Lower lobe of right lung (tissue), 2 donors: Measurements from ENCODE around the gene KATNIP. TPM values are rescaled to one million over a fixed set of nuclear protein-coding genes. Genes with fewer than 3 reads are reported as not detected.

Experiments used
- ATAC-seq, 2 donors: fragments of 200-7000 bp; cut with Tn5 transposase; one replicate each; pipeline ENCODE4 v1.9.1; 2020 to 2022; ENCODE audit warnings: mild to moderate bottlenecking in 2 of 2, moderate library complexity in 2 of 2
- DNase-seq: peaks from one replicate; pipeline ENCODE4 v3.0.0-alpha.2; 2020
- H3K27ac ChIP-seq: fragments of 200-600 bp; one replicate; pipeline ENCODE4 v1.8.0; 2022
- H3K27me3 ChIP-seq: fragments of 200-600 bp; one replicate; pipeline ENCODE4 v1.8.0; 2022; ENCODE audit warnings: low read depth
- H3K36me3 ChIP-seq: fragments of 200-600 bp; one replicate; pipeline ENCODE4 v1.8.0; 2022; ENCODE audit warnings: mild to moderate bottlenecking
- H3K4me1 ChIP-seq: fragments of 200-600 bp; one replicate; pipeline ENCODE4 v1.8.0; 2022
- H3K4me3 ChIP-seq: fragments of 200-600 bp; one replicate; pipeline ENCODE4 v1.8.0; 2022; ENCODE audit warnings: mild to moderate bottlenecking
- H3K9me3 ChIP-seq: fragments of 200-600 bp; one replicate; pipeline ENCODE4 v1.8.0; 2022
- intact Hi-C: fragments of 100-400 bp; cut with DNase I; formaldehyde crosslinking; loops from one replicate; pipeline ENCODE4 v1.11.0; 2022
- total RNA-seq: library from RNA; stranded (reverse); fragmentation: NEBNext Ultra II Directional; extraction: Animal tissue kit (Norgen Biotek cat#: 25700); gene quantifications from one replicate; pipeline ENCODE4 v1.2.1, GENCODE V29; 2021
- TF ChIP-seq, protein P1 (sequence below): fragments of 200-600 bp; IDR thresholded peaks from one replicate; pipeline ENCODE4 v1.8.0; 2022; ENCODE audit warnings: antibody characterized with exemption, mild to moderate bottlenecking
- donor health status: DM: no; HTN: yes; CAD: no; lungs with severe emphysema.

KATNIP gene
- total RNA-seq, 1 donor from 2014 or later: 32.9 TPM

DNA sequence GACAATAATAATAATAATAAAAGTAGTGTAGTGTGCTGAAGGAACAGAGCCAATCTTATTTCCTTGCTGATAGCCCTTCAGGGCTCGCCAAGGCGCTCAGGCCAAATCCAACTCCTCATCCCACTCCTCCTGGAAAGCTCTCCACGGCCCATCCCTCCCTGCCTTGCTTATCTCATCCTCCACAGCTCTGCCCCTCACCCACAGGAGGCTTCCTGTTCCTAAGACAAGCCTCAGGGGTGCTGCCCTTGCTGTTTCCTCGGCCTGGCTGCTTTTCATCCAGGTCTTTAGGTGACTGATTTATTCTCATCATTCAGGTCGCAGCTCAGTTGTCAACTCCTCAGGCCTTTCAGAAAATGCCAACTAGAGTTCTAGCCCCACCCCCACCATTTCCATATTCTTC, 11.4 kb upstream of the KATNIP start:
- no peaks in the 10 kb centered on the region for H3K9me3 ChIP-seq
- H3K4me3 ChIP-seq: no peak overlapping the region
- H3K27ac ChIP-seq: no peak overlapping the region
- DNase-seq: no peak
- intact Hi-C loops: no loop called here
- ATAC-seq: no peak
- TF ChIP-seq, protein P1, sequence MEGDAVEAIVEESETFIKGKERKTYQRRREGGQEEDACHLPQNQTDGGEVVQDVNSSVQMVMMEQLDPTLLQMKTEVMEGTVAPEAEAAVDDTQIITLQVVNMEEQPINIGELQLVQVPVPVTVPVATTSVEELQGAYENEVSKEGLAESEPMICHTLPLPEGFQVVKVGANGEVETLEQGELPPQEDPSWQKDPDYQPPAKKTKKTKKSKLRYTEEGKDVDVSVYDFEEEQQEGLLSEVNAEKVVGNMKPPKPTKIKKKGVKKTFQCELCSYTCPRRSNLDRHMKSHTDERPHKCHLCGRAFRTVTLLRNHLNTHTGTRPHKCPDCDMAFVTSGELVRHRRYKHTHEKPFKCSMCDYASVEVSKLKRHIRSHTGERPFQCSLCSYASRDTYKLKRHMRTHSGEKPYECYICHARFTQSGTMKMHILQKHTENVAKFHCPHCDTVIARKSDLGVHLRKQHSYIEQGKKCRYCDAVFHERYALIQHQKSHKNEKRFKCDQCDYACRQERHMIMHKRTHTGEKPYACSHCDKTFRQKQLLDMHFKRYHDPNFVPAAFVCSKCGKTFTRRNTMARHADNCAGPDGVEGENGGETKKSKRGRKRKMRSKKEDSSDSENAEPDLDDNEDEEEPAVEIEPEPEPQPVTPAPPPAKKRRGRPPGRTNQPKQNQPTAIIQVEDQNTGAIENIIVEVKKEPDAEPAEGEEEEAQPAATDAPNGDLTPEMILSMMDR: no peak
- H3K27me3 ChIP-seq: no peaks in the 10 kb centered on the region
- H3K4me1 ChIP-seq: no peaks in the 10 kb centered on the region
- peaks cover 98% of the 10 kb centered on the region for H3K36me3 ChIP-seq

DNA sequence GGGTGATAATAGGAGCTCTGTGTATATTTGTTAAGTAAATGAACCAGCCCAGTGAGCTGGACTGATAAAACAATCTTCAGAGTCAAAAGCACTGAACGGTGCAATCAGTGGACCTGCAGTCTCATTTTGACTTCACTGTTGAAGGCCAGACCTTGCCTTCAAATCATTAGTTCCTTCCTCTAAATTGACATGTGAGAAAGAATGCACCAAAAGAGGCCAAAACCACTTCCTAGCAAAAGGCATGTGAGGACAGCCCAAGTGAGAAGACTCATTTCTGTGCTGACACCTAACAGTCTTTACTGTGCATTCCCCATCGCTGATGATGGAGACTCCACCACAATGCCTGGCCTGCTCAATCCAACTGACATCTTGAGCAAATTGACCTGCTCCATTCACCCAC, 10.8 kb upstream of the KATNIP start:
- peaks cover 98% of the 10 kb centered on the region for H3K36me3 ChIP-seq
- H3K9me3 ChIP-seq: no peaks in the 10 kb centered on the region
- no peak for ATAC-seq
- H3K27me3 ChIP-seq: no peaks in the 10 kb centered on the region
- intact Hi-C loops: no loop called here
- no peak overlapping the region for H3K27ac ChIP-seq
- TF ChIP-seq, protein P1: no peak
- H3K4me1 ChIP-seq: no peaks in the 10 kb centered on the region
- no peak overlapping the region for H3K4me3 ChIP-seq
- DNase-seq: no peak

DNA sequence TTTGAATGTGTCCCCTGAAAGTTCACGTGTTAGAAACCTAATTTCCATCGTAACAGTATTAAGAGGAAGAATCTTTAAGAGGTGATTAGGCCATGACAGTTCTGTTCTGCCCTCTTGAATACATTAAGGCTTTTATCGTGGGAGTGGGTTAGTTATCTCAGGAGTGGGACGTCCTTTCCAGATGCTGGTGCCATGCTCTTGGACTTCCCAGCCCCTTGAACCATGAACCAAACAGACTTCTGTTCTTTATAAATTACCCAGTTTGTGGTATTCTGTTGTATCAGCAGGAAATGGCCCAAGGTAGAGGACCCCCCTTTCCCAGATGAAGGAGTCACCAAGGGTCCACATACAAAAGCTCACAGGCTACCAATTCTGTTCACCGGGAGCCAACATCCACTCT, 10.3 kb upstream of the KATNIP start:
- intact Hi-C loops: no loop called here
- H3K36me3 ChIP-seq: peaks cover 98% of the 10 kb centered on the region
- H3K4me3 ChIP-seq: no peak overlapping the region
- H3K9me3 ChIP-seq: no peaks in the 10 kb centered on the region
- DNase-seq (no peak), ATAC-seq (no peak)
- TF ChIP-seq, protein P1: no peak
- H3K27me3 ChIP-seq: no peaks in the 10 kb centered on the region
- no peaks in the 10 kb centered on the region for H3K4me1 ChIP-seq
- no peak overlapping the region for H3K27ac ChIP-seq

DNA sequence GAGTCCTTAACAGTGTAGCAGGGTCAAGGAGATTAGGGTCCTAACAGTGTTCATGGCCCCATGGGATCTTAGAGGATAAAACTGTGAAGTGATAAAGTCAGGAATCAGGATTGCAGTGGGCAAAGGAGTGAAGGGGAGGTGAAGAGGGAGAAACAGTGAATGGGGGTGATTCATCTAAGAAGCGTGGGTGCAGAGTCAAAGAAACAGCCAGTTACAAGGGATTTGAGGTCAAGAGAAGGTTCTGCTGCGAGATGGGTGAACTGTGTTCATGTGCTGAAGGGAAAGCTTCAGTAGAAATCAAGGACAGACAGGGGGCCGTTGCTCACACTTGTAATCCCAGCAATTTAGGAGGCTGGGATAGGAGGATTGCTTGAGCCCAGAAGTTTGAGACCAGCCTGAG, 6.1 kb upstream of the KATNIP start:
- no peak for DNase-seq
- peaks cover 72% of the 10 kb centered on the region for H3K36me3 ChIP-seq
- intact Hi-C loops: no loop called here
- no peak overlapping the region for H3K4me3 ChIP-seq
- no peaks in the 10 kb centered on the region for H3K27me3 ChIP-seq
- TF ChIP-seq, protein P1: no peak
- ATAC-seq: no peak
- H3K27ac ChIP-seq: no peak overlapping the region
- H3K9me3 ChIP-seq: no peaks in the 10 kb centered on the region
- H3K4me1 ChIP-seq: peaks cover 22% of the 10 kb centered on the region

DNA sequence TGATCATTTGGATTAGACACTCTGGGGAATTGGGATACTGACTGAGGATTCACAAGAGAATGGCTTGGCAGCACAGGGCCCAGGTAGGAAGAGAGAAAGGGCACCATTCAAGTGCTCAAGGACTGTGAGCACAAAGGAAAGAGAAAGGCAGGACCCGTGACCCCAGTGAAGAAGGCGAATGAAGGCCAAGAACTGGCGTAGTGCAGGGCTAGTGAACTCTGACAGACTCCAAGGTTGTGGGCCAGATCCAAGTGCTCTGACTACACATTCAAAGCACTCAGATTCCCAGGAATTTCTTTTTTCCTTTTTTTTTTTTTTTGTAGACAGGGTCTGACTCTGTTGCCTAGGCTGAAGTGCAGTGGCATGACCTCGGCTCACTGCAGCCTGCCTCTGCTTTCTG, 5.3 kb upstream of the KATNIP start:
- no peak overlapping the region for H3K4me3 ChIP-seq
- H3K27ac ChIP-seq: no peak overlapping the region
- TF ChIP-seq, protein P1: no peak
- ATAC-seq (no peak), DNase-seq (no peak)
- H3K27me3 ChIP-seq: no peaks in the 10 kb centered on the region
- intact Hi-C loops: no loop called here
- H3K36me3 ChIP-seq: peaks cover 64% of the 10 kb centered on the region
- no peaks in the 10 kb centered on the region for H3K9me3 ChIP-seq
- H3K4me1 ChIP-seq: peaks cover 26% of the 10 kb centered on the region

DNA sequence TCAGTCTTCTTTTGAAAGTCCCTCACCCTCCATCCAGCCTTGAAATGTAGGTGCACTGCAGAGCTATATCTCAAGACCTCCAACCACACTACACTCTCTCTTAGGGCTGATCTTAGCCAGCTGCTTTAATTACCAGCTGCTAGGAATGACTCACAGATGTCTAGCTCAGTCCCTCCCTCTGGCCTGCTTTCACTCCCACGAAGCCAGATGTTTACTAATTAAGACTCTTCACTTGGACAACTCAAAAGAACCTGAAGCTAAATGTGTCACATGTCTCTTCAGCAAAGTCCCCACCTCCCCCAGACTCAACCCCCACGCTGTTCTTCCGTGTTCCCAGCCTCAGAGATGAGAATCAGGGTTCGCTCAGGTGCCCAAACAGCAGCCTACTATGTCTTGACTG, 2.8 kb upstream of the KATNIP start:
- H3K9me3 ChIP-seq: no peaks in the 10 kb centered on the region
- H3K27me3 ChIP-seq: no peaks in the 10 kb centered on the region
- ATAC-seq (no peak), DNase-seq (no peak)
- intact Hi-C loops: no loop called here
- H3K27ac ChIP-seq: no peak overlapping the region
- peaks cover 39% of the 10 kb centered on the region for H3K36me3 ChIP-seq
- peaks cover 40% of the 10 kb centered on the region for H3K4me1 ChIP-seq
- TF ChIP-seq, protein P1: no peak
- H3K4me3 ChIP-seq: no peak overlapping the region
